AG04449 (cell line): ENCODE data around the gene EGFL6.

ENCODE experiments used
- CTCF ChIA-PET: fragments of 350-600 bp; formaldehyde crosslinking; extraction: SDS; loops from one replicate; lab custom pipeline; 2021; ENCODE audit warnings: antibody characterized with exemption; lab: Yijun Ruan, JAX
- POLR2A ChIA-PET: fragments of 400-600, 350-600 bp; formaldehyde crosslinking; extraction: SDS; loops from one replicate; lab custom pipeline; 2020; ENCODE audit warnings: antibody characterized with exemption, inconsistent platforms; lab: Yijun Ruan, JAX
- DNase-seq: peaks from one replicate; pipeline ENCODE4 v3.0.0-alpha.2; 2010; ENCODE audit warnings: low read depth, low spot score
- H3K4me3 ChIP-seq: 2 replicates; pipeline ENCODE4 v1.5.1; 2011; ENCODE audit warnings: low read depth, mild to moderate bottlenecking, control low read depth, low read length
- CTCF ChIP-seq: IDR thresholded peaks from one replicate; pipeline ENCODE4 v1.5.1; 2011; ENCODE audit warnings: mild to moderate bottlenecking, moderate library complexity, low read length, control low read depth, inconsistent platforms; ENCODE audit not compliant: insufficient read depth; ENCODE audit errors: missing control alignments

Gene EGFL6

GRCh38 chrX:13536551-13536950 lies 32.9 kb upstream of the EGFL6 start:
- POLR2A ChIA-PET: no interaction called here
- CTCF ChIA-PET: no interaction called here
- no peak overlapping the region for H3K4me3 ChIP-seq
- no peak for DNase-seq
- no peak for TF ChIP-seq CTCF

- H3K4me3 ChIP-seq: no peak overlapping the region
- TF ChIP-seq CTCF: no peak
- DNase-seq: no peak
- POLR2A ChIA-PET: no interaction called here
- CTCF ChIA-PET: no interaction called here
Observed at GRCh38 chrX:13538414-13538813, 31.0 kb upstream of the EGFL6 start.

- H3K4me3 ChIP-seq: no peak overlapping the region
- ChIA-PET CTCF (no interaction called here), POLR2A (no interaction called here)
- no peak for TF ChIP-seq CTCF
- no peak for DNase-seq
Observed at GRCh38 chrX:13540602-13541001, 28.8 kb upstream of the EGFL6 start.

GRCh38 chrX:13545726-13546125 lies 23.7 kb upstream of the EGFL6 start:
- DNase-seq: no peak
- no peak for TF ChIP-seq CTCF
- ChIA-PET CTCF (no interaction called here), POLR2A (no interaction called here)
- no peak overlapping the region for H3K4me3 ChIP-seq

- H3K4me3 ChIP-seq: no peak overlapping the region
- ChIA-PET POLR2A (no interaction called here), CTCF (interaction anchor here (1.3 kb wide), 1 partner anchor 41 kb away, joined by 3 read pairs; no protein-coding TSS in a partner anchor)
- TF ChIP-seq CTCF: no peak
- no peak for DNase-seq
Observed at GRCh38 chrX:13547671-13548070, 21.7 kb upstream of the EGFL6 start.

- POLR2A ChIA-PET: no interaction called here
- H3K4me3 ChIP-seq: no peak overlapping the region
- CTCF ChIA-PET: no interaction called here
- TF ChIP-seq CTCF: no peak
- DNase-seq: no peak
Observed at GRCh38 chrX:13550346-13550745, 19.1 kb upstream of the EGFL6 start.
